ENCODE results near the gene MNAT1. TPM values are rescaled to one million over a fixed set of nuclear protein-coding genes. Genes with fewer than 3 reads are reported as not detected.

The MNAT1 gene
- total and polyA plus RNA-seq, 12 donors: 13.9 to 35.3 (median 27.2) TPM

- peaks cover 0 to 9% (median 0%) of the 10 kb centered on the region in 9 donors for H3K4me1 ChIP-seq
- DNase-seq (no peak), ATAC-seq (no peak)
- peaks cover 0 to 11% (median 0%) of the 10 kb centered on the region in 11 donors for H3K9me3 ChIP-seq
- H3K27ac ChIP-seq: no peak overlapping the region
- no peak for TF ChIP-seq CTCF (IDR thresholded peaks at IDR 0.05)
- H3K27me3 ChIP-seq: no peaks in the 10 kb centered on the region
- H3K36me3 ChIP-seq: no peaks in the 10 kb centered on the region
- intact Hi-C loops (cut with DNase I): no loop called here
- no peak overlapping the region for H3K4me3 ChIP-seq
Observed at GRCh38 chr14:60905923-60906322, 171.4 kb downstream of the MNAT1 start.

- 70 to 88% methylated on average over 3 of the region's 3 CpGs for WGBS, 2 donors
- no peak overlapping the region for H3K4me3 ChIP-seq
- DNase-seq (no peak), ATAC-seq (no peak)
- H3K4me1 ChIP-seq: peaks cover 0 to 4% (median 0%) of the 10 kb centered on the region in 9 donors
- H3K36me3 ChIP-seq: no peaks in the 10 kb centered on the region
- no peaks in the 10 kb centered on the region for H3K27me3 ChIP-seq
- peaks cover 0 to 21% (median 0%) of the 10 kb centered on the region in 11 donors for H3K9me3 ChIP-seq
- no peak overlapping the region for H3K27ac ChIP-seq
- intact Hi-C loops (cut with DNase I): no loop called here
- no peak for TF ChIP-seq CTCF (IDR thresholded peaks at IDR 0.05)
Observed at GRCh38 chr14:60915781-60916180, 181.2 kb downstream of the MNAT1 start.

GRCh38 chr14:60922050-60922449, 187.5 kb downstream of the MNAT1 start:
- DNase-seq (no peak), ATAC-seq (no peak)
- Histone ChIP-seq H3K27me3 (no peaks in the 10 kb centered on the region), H3K4me1 (no peaks in the 10 kb centered on the region), H3K4me3 (no peak overlapping the region), H3K36me3 (no peaks in the 10 kb centered on the region), H3K27ac (no peak overlapping the region), H3K9me3 (no peaks in the 10 kb centered on the region)
- 92 to 97% methylated on average over 2 of the region's 2 CpGs for WGBS, 2 donors
- no peak for TF ChIP-seq CTCF (IDR thresholded peaks at IDR 0.05)
- intact Hi-C loops (cut with DNase I): no loop called here

- Histone ChIP-seq H3K9me3 (no peaks in the 10 kb centered on the region), H3K4me3 (no peak overlapping the region), H3K27me3 (no peaks in the 10 kb centered on the region), H3K36me3 (no peaks in the 10 kb centered on the region), H3K4me1 (no peaks in the 10 kb centered on the region), H3K27ac (no peak overlapping the region)
- WGBS, 2 donors: 58 to 64% methylated on average over 1 of the region's 1 CpG
- intact Hi-C loops (cut with DNase I): no loop called here
- no peak for DNase-seq
- no peak for TF ChIP-seq CTCF (IDR thresholded peaks at IDR 0.05)
- ATAC-seq: no peak
Observed at GRCh38 chr14:60925286-60925685, 190.7 kb downstream of the MNAT1 start.

- no peak overlapping the region for H3K4me3 ChIP-seq
- no peaks in the 10 kb centered on the region for H3K27me3 ChIP-seq
- no peak overlapping the region for H3K27ac ChIP-seq
- no peak for ATAC-seq
- WGBS, 2 donors: 95% methylated on average over 3 of the region's 3 CpGs
- H3K9me3 ChIP-seq: no peaks in the 10 kb centered on the region
- DNase-seq: no peak
- no peaks in the 10 kb centered on the region for H3K4me1 ChIP-seq
- no peak for TF ChIP-seq CTCF (IDR thresholded peaks at IDR 0.05)
- intact Hi-C loops (cut with DNase I): no loop called here
- no peaks in the 10 kb centered on the region for H3K36me3 ChIP-seq
Observed at GRCh38 chr14:60926002-60926401, 191.4 kb downstream of the MNAT1 start.

Data from heart right ventricle (tissue), 16 donors.